Activated CD4-positive, CD25-positive, alpha-beta regulatory T cell treated with anti-CD3 and anti-CD28 coated beads, Interleukin-2, amount 50 U/mL, for 24 hours (primary cell): ENCODE measurements around the gene CLPSL1.

ENCODE experiments used
- ATAC-seq, 2 donors: fragments of 150-1000 bp; cut with Tn5 transposase; one replicate each; pipeline ENCODE4 v1.10.0; 2021; ENCODE audit warnings: mild to moderate bottlenecking in 1 of 2, moderate library complexity in 1 of 2

CLPSL1 gene

DNA sequence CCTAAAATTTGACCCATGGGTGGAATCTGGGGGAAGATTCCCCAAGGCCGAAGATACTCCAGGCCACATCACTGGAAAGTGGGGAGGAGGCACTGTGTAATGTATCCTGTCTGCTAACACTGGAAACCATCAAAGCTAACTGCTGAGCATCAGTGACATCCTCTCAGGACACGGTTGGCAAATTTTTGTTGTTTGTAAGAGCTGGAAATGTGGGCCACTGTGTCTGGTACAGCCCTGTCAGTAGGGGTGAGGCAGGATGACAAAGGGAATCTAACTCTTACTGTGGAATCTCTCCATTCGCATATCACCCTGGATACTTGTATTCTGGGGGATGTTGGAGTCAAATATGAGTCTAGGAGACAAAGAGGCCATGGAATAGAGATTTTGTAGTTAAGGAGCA lies 21.4 kb upstream of the CLPSL1 start:
- no peak for ATAC-seq

- ATAC-seq: no peak
Observed at GRCh38 chr6:35765739-35766138, 15.1 kb upstream of the CLPSL1 start.

GRCh38 chr6:35769211-35769610 lies 11.6 kb upstream of the CLPSL1 start:
- no peak for ATAC-seq

DNA sequence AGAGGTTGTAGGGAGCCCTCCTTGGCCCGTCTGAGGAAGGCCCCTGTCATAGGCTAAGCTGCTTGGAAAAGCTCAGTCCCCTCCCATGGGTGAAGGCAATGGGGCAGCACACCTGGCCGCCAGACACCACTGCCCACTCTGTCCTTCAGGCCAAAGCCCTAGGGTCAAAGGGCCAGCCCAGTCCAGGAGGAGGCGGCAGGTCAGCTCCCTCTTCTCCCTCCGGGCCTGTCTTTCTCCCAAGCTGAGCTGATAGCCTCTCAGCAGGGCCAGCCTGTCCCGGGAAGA lies 9.5 kb upstream of the CLPSL1 start:
- ATAC-seq: no peak

- no peak for ATAC-seq
Observed at GRCh38 chr6:35774116-35774794, 6.6 kb upstream of the CLPSL1 start.

- no peak for ATAC-seq
Observed at GRCh38 chr6:35775031-35775430, 5.8 kb upstream of the CLPSL1 start.

DNA sequence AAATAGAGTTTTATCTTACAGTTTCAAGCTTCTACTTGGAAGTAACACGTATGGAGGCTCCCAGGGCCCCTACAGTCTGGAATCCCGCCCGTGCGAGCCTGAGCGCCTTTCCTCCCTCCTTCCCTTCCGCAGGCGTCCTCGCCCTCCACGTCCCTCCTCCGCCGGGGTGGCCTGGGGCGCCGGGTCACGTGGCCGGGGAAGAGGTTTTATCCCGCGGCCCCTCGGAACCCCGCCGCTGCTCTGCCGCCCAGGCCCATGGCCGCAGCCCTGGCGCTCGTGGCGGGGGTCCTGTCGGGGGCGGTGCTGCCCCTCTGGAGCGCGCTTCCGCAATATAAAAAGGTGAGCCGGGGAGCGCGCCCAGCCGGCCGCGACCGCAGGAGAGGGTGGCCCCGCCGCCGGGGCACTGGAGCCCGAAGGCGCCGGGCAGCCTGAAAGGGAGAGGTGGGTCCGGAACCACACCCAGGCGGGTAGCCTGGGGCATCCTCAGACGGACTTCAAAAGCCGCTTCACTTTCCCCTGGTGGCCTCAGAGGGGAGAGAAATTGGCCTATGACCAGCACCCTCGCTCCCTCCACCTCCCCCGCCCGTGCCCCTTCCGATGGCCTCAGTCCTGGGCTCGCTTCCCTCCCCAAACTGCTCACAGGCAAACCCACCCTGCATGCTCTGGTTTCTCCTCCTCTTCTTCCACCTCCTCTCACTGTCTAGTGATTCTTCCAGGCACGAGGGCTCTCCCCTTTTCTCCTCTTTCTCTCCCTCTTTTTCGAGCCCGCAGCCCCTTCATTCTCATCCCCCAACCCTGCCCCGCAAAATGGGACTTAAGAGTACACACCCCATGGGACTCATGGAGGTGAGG lies 4.2 kb upstream of the CLPSL1 start, which contains the start of gene CLPSL2:
Gene CLPSL2, plus strand, starts transcription at position 235 of the 852 bp plus-strand sequence. Its CDS starts 21 bp downstream, at position 256.
- ATAC-seq: no peak

GRCh38 chr6:35777356-35778102 lies 3.3 kb upstream of the CLPSL1 start:
- ATAC-seq: no peak

DNA sequence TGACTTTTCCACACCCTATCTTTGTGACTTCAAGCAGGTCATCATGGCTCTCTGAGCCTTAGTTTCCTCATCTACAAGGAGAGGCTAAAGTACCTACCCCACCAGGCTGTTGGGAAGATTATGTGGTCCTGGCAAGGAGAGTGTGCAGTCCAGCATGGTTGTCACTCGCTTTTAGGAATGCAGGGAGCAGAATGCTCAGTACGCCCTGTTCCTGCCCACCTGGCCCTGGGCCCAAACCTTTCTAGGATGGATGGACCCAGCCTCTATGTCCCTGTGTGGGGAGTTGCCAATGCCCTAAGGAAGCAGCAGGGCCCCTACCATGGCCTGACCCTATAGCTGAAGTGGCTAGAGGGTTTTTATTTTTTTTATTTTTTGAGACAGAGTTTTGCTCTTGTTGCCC lies 2.4 kb upstream of the CLPSL1 start:
- ATAC-seq: no peak

DNA sequence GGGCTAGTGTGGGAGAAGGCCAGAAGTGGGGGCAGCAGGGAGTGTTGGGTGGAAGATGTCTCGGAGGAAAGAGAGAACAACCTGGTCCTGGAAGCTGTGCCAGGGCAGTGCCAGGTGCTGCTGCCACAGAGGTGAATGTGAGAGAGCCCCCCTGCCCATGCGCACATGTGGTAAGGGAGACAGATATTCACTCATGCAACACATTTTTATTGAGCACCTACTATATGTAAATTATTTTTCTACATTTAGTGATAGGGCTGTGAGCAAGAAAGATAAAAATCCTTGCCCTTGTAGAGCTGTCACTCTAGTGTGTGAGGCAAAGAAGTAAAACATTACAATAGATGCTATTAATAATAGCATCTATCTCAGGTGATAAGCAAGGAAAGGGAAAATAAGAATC lies 471 bp downstream of the CLPSL1 start:
- no peak for ATAC-seq

- no peak for ATAC-seq
Observed at GRCh38 chr6:35782424-35782823, 1.6 kb downstream of the CLPSL1 start.

DNA sequence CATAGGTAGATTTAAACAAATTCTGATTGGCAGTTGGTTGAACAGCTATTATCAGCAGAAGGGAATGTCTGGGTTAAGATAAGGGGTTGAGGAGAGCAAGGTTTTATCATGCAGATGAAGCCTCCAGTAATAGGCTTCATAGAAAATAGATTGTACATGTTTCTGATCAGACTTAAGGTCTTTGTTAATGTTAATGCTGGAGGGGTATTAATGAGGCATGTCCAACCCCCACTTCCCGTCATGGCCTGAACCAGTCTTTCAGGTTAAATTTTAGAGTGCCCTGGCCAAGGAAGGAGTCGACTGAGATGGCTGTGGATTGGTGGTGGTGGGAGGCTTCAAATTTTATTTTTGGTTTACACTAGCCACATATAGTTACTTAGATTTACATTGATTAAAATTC lies 3.4 kb downstream of the CLPSL1 start:
- ATAC-seq: no peak

DNA sequence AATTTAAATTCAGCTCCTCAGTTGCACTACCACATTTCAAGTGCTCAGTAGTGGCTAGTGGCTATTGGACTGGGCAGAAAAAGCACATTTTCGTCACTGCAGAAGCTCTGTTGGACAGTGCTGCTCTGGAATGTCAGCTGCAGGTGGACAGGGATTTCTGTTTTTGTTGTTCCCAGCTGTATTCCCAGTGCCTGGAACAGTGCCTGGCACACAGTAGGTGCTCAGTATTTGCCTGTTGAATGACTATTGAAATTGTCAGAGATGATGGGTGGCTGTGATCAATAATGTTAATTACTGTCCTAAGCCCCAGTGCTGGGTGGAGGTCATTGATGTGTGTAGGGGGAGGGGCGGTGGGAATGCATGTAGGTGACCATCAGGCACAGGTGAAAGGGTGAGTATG lies 5.5 kb downstream of the CLPSL1 start:
- no peak for ATAC-seq

- no peak for ATAC-seq
Observed at GRCh38 chr6:35786810-35787209, 6.0 kb downstream of the CLPSL1 start.

DNA sequence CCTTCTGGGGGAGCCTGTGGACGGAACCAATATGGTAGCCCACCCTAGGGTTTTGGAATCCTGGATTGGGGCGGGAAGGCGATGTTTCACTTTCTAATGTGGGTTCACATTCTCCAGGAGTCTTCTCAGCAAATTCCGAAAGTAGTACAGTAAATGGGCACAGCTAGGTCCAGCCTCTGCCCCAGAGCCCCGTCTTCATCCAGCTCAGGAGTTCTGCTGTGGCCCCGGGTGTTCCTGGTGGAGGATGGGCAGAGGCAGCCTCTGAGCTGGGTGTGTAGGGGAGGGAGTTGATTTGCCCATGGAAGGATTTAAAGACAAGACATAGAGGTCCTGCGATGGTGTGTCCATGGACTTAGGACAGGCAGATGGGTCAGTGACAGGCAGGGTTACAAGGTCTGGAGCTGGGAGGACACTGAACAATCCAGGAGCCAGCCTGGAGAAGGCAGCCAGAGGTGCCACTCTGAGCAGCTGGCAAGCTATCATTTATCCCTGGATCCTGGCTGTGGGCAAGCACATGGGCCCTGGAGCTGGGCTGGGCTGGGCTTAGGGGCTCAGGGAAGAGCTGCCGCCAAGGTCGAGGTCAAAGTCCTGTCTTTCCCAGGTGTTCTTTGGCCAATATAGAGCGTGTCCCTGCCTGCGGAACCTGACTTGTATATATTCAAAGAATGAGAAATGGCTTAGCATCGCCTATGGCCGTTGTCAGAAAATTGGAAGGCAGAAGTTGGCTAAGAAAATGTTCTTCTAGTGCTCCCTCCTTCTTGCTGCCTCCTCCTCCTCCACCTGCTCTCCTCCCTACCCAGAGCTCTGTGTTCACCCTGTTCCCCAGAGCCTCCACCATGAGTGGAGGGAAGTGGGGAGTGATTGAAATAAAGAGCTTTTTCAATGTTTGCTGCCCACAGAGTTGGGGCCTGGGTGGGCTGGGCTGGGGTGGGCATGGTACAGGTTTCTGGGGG lies 6.7 kb downstream of the CLPSL1 start:
- ATAC-seq: no peak

DNA sequence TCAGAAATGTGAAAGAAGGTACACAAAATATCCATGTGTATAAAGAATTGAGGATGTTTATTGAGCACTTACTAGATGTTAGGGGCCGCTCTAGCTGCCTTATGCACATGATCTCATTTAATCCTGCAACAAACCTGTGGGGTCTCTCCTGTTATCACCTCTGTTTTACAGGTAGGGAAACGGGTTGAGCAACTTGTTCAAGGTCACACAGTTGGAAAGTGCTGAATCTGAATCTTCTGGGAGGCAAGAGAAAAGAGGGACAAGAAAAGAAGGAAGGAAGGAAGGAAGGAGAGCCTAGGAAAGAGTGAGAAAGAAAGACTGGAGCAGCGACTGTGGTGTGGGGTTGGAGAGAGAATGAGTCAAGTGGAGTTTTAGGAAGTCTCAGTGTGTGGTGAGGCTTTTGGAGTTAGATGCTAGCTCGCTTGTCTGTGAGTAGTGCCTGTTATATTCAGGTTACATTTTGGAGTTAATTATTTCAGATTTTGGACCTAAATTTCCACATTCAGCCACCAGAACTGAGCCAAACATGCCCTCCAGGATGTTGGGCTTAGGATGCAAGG lies 7.7 kb downstream of the CLPSL1 start:
- ATAC-seq: no peak

GRCh38 chr6:35790683-35791082 lies 9.9 kb downstream of the CLPSL1 start:
- no peak for ATAC-seq

- no peak for ATAC-seq
Observed at GRCh38 chr6:35794536-35795452, 14.0 kb downstream of the CLPSL1 start.

GRCh38 chr6:35795453-35796071 lies 14.7 kb downstream of the CLPSL1 start:
- ATAC-seq: no peak

- no peak for ATAC-seq
Observed at GRCh38 chr6:35796236-35796635, 15.4 kb downstream of the CLPSL1 start.
